ENCODE results near the gene KIAA1671.
A peak's percentile ranks its signal among the peaks of the same experiment; 100 is the strongest.

KIAA1671 gene

GRCh38 chr22:24985826-24986214 lies 33.3 kb downstream of the KIAA1671 start:
- Histone ChIP-seq H3K27ac (ENCODE audit: low read length) (peak overlapping the region; percentile 18), H3K4me3 (ENCODE audit: low read length) (no peak overlapping the region), H3K4me1 (ENCODE audit: insufficient read depth, low read length) (peaks cover 4% of the 10 kb centered on the region; the same call in 1 of the 2 replicates), H3K27me3 (ENCODE audit: insufficient read depth, low read length) (no peaks in the 10 kb centered on the region), H3K9me3 (ENCODE audit: insufficient read depth, low read depth, low read length) (no peaks in the 10 kb centered on the region), H3K36me3 (ENCODE audit: insufficient read depth, low read depth, low read length) (no peaks in the 10 kb centered on the region), H3K9ac (ENCODE audit: low read depth, low read length) (peak overlapping the region; percentile 3; the same call in 1 of the 2 replicates)

- Histone ChIP-seq H3K27ac (ENCODE audit: low read length) (no peak overlapping the region), H3K9me3 (ENCODE audit: insufficient read depth, low read depth, low read length) (no peaks in the 10 kb centered on the region), H3K4me1 (ENCODE audit: insufficient read depth, low read length) (peaks cover 4% of the 10 kb centered on the region; the same call in 1 of the 2 replicates), H3K36me3 (ENCODE audit: insufficient read depth, low read depth, low read length) (no peaks in the 10 kb centered on the region), H3K9ac (ENCODE audit: low read depth, low read length) (no peak overlapping the region), H3K4me3 (ENCODE audit: low read length) (no peak overlapping the region), H3K27me3 (ENCODE audit: insufficient read depth, low read length) (no peaks in the 10 kb centered on the region)
Measured at GRCh38 chr22:24986816-24987215, 34.3 kb downstream of the KIAA1671 start.

DNA sequence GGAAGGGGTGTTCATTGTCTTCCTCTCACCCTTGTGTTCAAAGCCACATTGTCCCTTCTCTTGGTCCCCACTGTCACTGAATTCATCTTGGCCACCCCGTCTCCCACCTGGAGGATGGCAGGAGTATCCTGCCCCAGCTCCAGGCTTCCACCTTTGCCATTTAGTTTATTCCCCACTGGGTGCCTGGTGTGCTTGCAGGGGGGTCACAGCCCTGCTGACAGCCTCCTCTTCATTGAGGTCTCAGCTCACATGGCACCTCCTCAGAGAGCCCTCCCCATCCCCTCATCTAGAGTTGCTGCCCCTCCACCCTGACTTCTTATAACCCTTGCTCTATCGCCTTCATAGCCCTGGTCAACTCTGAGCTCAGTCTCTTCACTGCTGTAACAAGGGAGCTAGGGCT lies 36.6 kb downstream of the KIAA1671 start:
- H3K4me1 ChIP-seq (ENCODE audit: insufficient read depth, low read length) = peaks cover 4% of the 10 kb centered on the region; the same call in 1 of the 2 replicates
- no peak overlapping the region for H3K9ac ChIP-seq (ENCODE audit: low read depth, low read length)
- no peak overlapping the region for H3K27ac ChIP-seq (ENCODE audit: low read length)

GRCh38 chr22:24989541-24989951 lies 37.0 kb downstream of the KIAA1671 start:
- Histone ChIP-seq H3K27me3 (ENCODE audit: insufficient read depth, low read length) (no peaks in the 10 kb centered on the region), H3K27ac (ENCODE audit: low read length) (no peak overlapping the region), H3K4me3 (ENCODE audit: low read length) (no peak overlapping the region), H3K9me3 (ENCODE audit: insufficient read depth, low read depth, low read length) (no peaks in the 10 kb centered on the region), H3K4me1 (ENCODE audit: insufficient read depth, low read length) (peaks cover 4% of the 10 kb centered on the region; the same call in 1 of the 2 replicates), H3K9ac (ENCODE audit: low read depth, low read length) (no peak overlapping the region), H3K36me3 (ENCODE audit: insufficient read depth, low read depth, low read length) (no peaks in the 10 kb centered on the region)

More for the DNA sequence above, 36.6 kb downstream of the KIAA1671 start:
- no peaks in the 10 kb centered on the region for H3K27me3 ChIP-seq (ENCODE audit: insufficient read depth, low read length)
- no peaks in the 10 kb centered on the region for H3K36me3 ChIP-seq (ENCODE audit: insufficient read depth, low read depth, low read length)
- no peak overlapping the region for H3K4me3 ChIP-seq (ENCODE audit: low read length)
- H3K9me3 ChIP-seq (ENCODE audit: insufficient read depth, low read depth, low read length) = no peaks in the 10 kb centered on the region

DNA sequence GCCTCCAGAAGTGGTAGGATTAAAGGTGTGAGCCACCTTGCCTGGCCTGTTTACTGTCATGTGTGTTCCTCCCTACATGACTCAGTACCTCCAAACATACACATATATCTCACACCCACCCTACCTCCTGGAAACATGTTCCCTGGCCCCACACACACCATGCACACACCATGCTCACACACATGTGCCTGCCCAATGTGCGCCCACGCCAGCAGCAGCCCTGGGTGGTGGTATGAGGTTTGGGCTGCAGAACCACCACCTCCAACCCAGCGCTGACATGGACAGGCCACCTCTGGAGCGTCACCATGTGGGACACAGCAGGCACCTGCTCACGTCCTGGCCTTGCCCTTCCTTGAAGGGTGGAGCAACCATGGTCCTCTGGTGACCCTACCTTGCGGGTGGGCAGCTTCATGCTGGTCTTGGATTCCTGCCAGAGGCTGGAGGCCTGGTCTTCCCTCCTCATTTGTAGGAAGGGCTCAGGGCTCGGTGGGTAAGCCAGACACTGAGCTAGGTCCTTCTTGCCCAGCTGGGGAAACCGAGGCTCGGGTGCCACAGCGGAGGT lies 37.9 kb downstream of the KIAA1671 start:
- no peak overlapping the region for H3K4me3 ChIP-seq (ENCODE audit: low read length)
- peaks cover 4% of the 10 kb centered on the region; the same call in 1 of the 2 replicates for H3K4me1 ChIP-seq (ENCODE audit: insufficient read depth, low read length)
- H3K36me3 ChIP-seq (ENCODE audit: insufficient read depth, low read depth, low read length) = no peaks in the 10 kb centered on the region
- no peak overlapping the region for H3K9ac ChIP-seq (ENCODE audit: low read depth, low read length)
- H3K9me3 ChIP-seq (ENCODE audit: insufficient read depth, low read depth, low read length) = no peaks in the 10 kb centered on the region
- no peaks in the 10 kb centered on the region for H3K27me3 ChIP-seq (ENCODE audit: insufficient read depth, low read length)
- H3K27ac ChIP-seq (ENCODE audit: low read length) = no peak overlapping the region

GRCh38 chr22:24992946-24993345 lies 40.4 kb downstream of the KIAA1671 start:
- H3K9ac ChIP-seq (ENCODE audit: low read depth, low read length) = no peak overlapping the region
- peaks cover 22% of the 10 kb centered on the region for H3K4me1 ChIP-seq (ENCODE audit: insufficient read depth, low read length)
- H3K27ac ChIP-seq (ENCODE audit: low read length) = no peak overlapping the region
- no peaks in the 10 kb centered on the region for H3K9me3 ChIP-seq (ENCODE audit: insufficient read depth, low read depth, low read length)
- H3K4me3 ChIP-seq (ENCODE audit: low read length) = no peak overlapping the region
- H3K36me3 ChIP-seq (ENCODE audit: insufficient read depth, low read depth, low read length) = no peaks in the 10 kb centered on the region
- no peaks in the 10 kb centered on the region for H3K27me3 ChIP-seq (ENCODE audit: insufficient read depth, low read length)

GRCh38 chr22:24994070-24994763 lies 41.7 kb downstream of the KIAA1671 start:
- no peaks in the 10 kb centered on the region for H3K27me3 ChIP-seq (ENCODE audit: insufficient read depth, low read length)
- H3K4me3 ChIP-seq (ENCODE audit: low read length) = no peak overlapping the region
- no peaks in the 10 kb centered on the region for H3K9me3 ChIP-seq (ENCODE audit: insufficient read depth, low read depth, low read length)
- no peak overlapping the region for H3K27ac ChIP-seq (ENCODE audit: low read length)
- H3K4me1 ChIP-seq (ENCODE audit: insufficient read depth, low read length) = peaks cover 22% of the 10 kb centered on the region
- H3K36me3 ChIP-seq (ENCODE audit: insufficient read depth, low read depth, low read length) = no peaks in the 10 kb centered on the region
- no peak overlapping the region for H3K9ac ChIP-seq (ENCODE audit: low read depth, low read length)

DNA sequence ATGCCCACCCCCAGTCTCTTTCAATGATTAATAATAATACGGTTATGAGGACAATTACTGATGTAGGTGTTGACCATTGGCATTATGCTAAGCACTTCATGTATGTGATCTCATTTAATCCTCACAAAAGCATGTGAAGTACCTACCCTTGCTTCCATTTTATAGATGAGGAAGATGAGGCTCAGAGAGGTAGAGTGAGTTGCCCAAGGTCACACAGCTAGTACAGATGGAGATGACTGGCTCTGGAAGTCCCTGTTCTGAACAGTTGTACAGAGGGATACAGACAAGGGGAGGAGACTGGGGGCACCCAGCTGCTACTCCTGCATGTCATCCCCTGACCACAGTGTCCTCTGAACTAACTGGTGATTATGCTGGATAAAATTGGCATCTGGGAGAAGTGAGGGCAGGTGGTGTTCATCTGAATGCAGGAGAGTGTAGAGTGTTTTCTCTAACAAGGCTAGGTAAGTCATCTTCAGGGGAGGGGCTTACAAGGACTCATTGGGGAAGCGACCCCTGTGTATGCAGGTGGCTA lies 43.2 kb downstream of the KIAA1671 start:
- H3K4me1 ChIP-seq (ENCODE audit: insufficient read depth, low read length) = peaks cover 22% of the 10 kb centered on the region
- H3K36me3 ChIP-seq (ENCODE audit: insufficient read depth, low read depth, low read length) = no peaks in the 10 kb centered on the region
- H3K9me3 ChIP-seq (ENCODE audit: insufficient read depth, low read depth, low read length) = no peaks in the 10 kb centered on the region
- H3K4me3 ChIP-seq (ENCODE audit: low read length) = no peak overlapping the region
- H3K27ac ChIP-seq (ENCODE audit: low read length) = no peak overlapping the region
- peak overlapping the region; percentile 38; the same call in 1 of the 2 replicates for H3K9ac ChIP-seq (ENCODE audit: low read depth, low read length)
- no peaks in the 10 kb centered on the region for H3K27me3 ChIP-seq (ENCODE audit: insufficient read depth, low read length)

- Histone ChIP-seq H3K27ac (ENCODE audit: low read length) (no peak overlapping the region), H3K9me3 (ENCODE audit: insufficient read depth, low read depth, low read length) (no peaks in the 10 kb centered on the region), H3K36me3 (ENCODE audit: insufficient read depth, low read depth, low read length) (no peaks in the 10 kb centered on the region), H3K4me1 (ENCODE audit: insufficient read depth, low read length) (peaks cover 22% of the 10 kb centered on the region), H3K9ac (ENCODE audit: low read depth, low read length) (peak overlapping the region; percentile 38; the same call in 1 of the 2 replicates), H3K4me3 (ENCODE audit: low read length) (peak overlapping the region; percentile 32; the same call in 1 of the 2 replicates), H3K27me3 (ENCODE audit: insufficient read depth, low read length) (no peaks in the 10 kb centered on the region)
Measured at GRCh38 chr22:24996420-24996952, 44.0 kb downstream of the KIAA1671 start.

GRCh38 chr22:24997023-24997422 lies 44.5 kb downstream of the KIAA1671 start:
- Histone ChIP-seq H3K36me3 (ENCODE audit: insufficient read depth, low read depth, low read length) (no peaks in the 10 kb centered on the region), H3K9me3 (ENCODE audit: insufficient read depth, low read depth, low read length) (no peaks in the 10 kb centered on the region), H3K9ac (ENCODE audit: low read depth, low read length) (peak overlapping the region; percentile 3; the same call in 1 of the 2 replicates), H3K4me1 (ENCODE audit: insufficient read depth, low read length) (peaks cover 24% of the 10 kb centered on the region), H3K27ac (ENCODE audit: low read length) (no peak overlapping the region), H3K27me3 (ENCODE audit: insufficient read depth, low read length) (no peaks in the 10 kb centered on the region), H3K4me3 (ENCODE audit: low read length) (peak overlapping the region; percentile 32; the same call in 1 of the 2 replicates)

DNA sequence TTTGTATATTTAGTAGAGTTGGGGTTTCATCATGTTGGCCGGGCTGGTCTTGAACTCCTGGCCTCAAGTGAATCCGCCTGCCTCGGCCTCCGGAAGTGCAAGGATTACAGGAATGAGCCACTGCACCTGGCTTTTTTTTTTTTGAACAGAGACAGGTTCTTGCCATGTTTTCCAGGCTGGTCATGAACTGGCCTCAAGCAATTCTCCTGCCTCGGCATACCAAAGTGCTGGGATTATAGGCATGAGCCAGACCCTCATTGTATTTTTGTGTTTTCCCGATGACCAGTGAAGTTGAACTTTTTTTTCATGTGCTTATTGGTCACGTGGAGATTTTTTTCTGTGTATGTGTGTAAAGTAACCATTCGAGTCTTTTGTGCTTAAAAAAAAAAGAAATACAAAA lies 48.2 kb downstream of the KIAA1671 start:
- Histone ChIP-seq H3K27ac (ENCODE audit: low read length) (no peak overlapping the region), H3K36me3 (ENCODE audit: insufficient read depth, low read depth, low read length) (no peaks in the 10 kb centered on the region), H3K4me3 (ENCODE audit: low read length) (no peak overlapping the region), H3K9me3 (ENCODE audit: insufficient read depth, low read depth, low read length) (no peaks in the 10 kb centered on the region), H3K27me3 (ENCODE audit: insufficient read depth, low read length) (no peaks in the 10 kb centered on the region), H3K4me1 (ENCODE audit: insufficient read depth, low read length) (peaks cover 26% of the 10 kb centered on the region), H3K9ac (ENCODE audit: low read depth, low read length) (no peak overlapping the region)
